GM19463 (cell line): ENCODE results near the gene ARHGEF11.

ENCODE experiments used
- ATAC-seq: cut with Tn5 transposase; IDR thresholded peaks from one replicate; pipeline ENCODE4 v1.9.1; 2021; ENCODE audit warnings: mild to moderate bottlenecking, moderate library complexity; ENCODE audit not compliant: unreplicated experiment

Gene ARHGEF11

DNA sequence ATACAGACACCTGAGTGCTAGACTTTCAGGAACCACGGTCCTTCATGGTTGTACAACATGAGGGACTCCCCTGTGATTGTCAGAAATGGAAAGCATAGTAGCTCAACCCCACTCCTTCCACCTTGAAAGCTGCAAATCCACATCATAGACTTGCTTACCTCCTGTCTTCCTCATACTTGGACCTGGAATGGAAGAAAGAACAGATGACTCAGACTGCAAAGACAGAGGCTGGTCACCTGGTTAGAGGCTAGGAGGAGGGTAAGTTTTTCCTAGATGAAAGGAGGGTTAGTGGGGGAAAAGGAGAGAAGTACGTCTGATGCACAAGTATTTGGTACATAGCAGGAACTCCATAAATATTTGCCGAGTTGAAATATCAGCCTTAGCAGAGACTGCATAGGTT, 87.9 kb downstream of the ARHGEF11 start:
- ATAC-seq = no peak

- no peak for ATAC-seq
These were observed 89.2 kb downstream of the ARHGEF11 start for GRCh38 chr1:156956333-156956732.

DNA sequence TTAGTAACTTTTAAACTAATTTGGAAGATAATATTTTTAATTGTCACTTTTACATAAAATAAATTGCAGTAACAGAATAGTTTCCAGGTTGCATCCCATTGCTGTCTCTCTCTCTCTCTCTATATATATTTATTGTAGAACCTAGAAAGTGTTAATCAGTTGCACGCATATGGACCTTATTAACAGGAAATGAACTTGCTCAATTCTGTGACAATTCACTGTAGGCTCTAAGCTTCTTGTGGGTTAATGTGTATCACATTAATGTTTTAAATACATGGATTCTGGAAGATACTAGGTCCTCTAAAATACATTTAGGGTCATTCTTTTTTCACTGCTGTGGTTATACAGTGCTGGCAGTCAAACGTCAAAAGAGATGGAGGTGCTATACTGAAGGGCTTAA, 92.0 kb downstream of the ARHGEF11 start:
- no peak for ATAC-seq

GRCh38 chr1:156951371-156951770, 94.2 kb downstream of the ARHGEF11 start:
- no peak for ATAC-seq

DNA sequence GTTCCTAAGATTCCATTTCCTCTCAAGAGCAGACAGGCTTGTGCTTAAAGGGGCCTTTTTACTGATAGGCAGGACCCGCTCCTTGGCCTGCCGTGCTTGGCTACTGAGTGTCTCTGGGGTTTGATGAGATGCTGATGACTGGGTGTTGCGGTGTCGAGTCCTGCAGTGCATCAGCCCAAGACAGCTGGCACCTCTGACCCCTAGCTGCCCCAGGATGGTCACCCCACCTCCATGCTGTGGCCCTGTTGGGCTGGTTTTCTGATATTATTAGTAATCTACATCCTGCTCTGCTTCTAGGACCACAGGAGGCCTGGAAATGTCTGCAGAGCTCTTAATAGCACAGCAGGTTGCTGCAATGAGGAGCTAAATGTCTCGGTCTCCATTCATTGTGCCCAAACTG, 96.4 kb downstream of the ARHGEF11 start:
- no peak for ATAC-seq

DNA sequence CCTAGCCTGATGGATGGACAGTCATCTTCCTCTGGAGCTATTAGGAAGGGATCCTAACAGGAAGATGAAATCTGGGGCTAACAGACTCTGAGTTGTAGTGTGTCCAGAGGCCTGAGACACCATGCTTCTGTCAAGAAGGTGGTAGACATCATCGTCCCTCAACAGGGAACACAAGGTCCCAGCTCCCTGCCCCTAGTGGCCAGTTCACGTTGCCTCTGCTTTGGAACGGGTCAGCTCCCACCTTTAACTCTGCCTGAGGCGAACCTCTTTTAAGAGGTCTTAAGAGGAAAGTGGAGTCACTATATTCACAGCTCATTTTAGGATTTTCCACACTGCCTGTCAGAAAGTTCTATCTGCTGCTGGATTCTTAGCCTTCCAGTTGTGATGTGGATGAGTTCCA, 96.8 kb downstream of the ARHGEF11 start:
- no peak for ATAC-seq

DNA sequence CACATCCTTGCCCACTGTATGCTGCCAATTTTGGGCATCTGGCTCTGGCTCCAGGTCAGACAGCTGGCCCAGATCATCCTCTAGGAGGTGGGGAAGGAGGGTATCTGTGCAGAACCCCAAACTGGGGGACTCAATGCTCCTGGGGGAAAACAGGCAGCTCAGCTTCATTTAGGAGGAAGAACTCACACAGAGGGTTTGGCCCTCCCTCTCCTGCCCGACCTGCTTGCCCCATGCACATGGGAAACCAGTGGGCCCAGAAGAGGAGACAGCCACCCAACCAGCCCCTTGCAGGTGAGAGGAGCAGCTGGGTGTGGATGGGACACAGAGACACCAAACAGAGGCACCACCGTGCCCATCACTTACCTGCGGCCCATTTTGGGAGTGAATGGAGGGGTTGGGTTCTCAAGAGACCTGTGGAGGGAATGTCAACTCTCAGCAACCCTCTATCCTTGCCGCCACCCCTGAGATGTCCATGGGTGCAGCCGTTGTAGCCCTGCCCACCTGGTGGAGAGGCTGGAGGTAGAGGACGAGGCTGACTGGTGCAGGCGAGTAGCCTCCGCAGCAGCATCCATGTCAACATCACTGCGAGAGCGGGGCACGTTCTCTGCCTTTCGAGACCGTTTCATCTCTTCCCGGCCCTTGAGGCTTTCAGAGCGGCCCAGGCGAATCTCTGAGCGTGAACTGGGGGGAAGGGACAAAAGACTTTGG, 97.6 kb downstream of the ARHGEF11 start:
- no peak for ATAC-seq

GRCh38 chr1:156947127-156947526, 98.4 kb downstream of the ARHGEF11 start:
- ATAC-seq = no peak

- no peak for ATAC-seq
These were observed 99.5 kb downstream of the ARHGEF11 start for GRCh38 chr1:156945881-156946661.

GRCh38 chr1:156944848-156945247, 100.7 kb downstream of the ARHGEF11 start:
- ATAC-seq = no peak

GRCh38 chr1:156944268-156944667, 101.3 kb downstream of the ARHGEF11 start:
- no peak for ATAC-seq

GRCh38 chr1:156943756-156944155, 101.8 kb downstream of the ARHGEF11 start:
- ATAC-seq = no peak

- no peak for ATAC-seq
These were observed 103.0 kb downstream of the ARHGEF11 start for GRCh38 chr1:156942576-156942975.

- no peak for ATAC-seq
These were observed 103.4 kb downstream of the ARHGEF11 start for GRCh38 chr1:156942176-156942575.

DNA sequence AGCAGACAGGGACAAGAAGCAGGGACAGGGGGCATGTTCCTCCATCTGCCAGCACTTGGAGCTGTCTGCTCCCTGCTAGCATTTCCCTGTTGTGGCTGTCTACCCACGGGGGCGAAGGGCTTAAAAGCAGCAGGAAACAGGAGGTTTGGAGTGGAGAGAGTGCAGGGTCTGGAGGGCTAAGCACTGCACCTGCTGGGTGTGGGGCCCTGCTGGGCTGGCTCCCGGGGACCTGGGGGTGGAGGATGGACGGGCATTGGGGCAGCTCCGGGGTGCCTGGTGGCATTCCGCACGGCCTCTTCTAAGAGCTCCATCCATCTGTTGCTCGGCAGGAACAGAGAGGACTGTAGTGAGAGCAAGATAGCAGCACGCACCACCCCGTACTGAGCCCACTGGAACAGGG, 103.9 kb downstream of the ARHGEF11 start:
- no peak for ATAC-seq

DNA sequence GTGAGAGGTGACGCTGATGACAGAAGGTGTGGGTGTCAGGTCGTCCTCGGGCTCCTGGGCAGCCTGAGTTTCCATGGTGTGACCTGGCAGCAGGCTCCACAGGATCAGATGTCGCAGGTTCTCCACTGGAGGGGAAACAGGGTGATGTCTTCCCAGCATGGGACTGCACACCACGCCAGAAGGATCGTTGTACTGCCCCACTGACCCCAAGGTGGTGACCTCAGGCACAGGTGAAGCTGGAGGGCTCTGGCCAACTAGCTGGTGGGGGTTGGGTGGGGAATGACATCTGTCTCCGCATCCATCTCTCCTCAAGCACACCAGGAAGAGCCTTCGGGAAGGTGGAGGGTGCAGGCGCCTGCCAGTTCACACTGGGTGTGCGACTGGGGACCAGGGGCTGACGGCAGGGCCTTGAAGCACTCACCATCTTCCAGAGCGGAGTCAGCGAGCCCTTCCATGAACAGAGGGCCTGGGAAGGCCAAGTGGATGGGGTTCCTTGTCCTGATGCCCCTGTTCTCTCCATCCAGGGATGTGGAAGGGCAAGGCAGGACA, 105.7 kb downstream of the ARHGEF11 start:
- no peak for ATAC-seq

DNA sequence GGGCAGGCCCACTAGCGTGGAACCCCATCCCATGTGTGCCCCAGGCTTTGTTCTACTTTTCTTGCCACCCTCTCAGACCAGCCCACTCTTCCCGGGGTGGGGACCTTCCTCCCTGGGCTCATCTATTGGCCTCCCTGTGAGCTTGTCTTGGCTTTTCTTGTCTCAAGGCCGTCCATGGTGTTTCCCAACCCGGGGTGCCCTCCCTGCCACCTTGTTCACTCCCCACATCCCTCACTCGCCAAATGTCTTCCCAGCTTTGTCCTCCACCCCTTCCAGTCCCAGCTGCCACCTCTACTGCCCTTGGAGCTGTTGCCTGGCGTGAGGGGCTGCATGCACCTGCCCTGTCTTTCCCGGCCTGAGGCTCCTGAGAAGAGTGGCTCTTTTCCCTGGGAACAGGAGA, 106.7 kb downstream of the ARHGEF11 start:
- no peak for ATAC-seq

- ATAC-seq = no peak
These were observed 107.7 kb downstream of the ARHGEF11 start for GRCh38 chr1:156937883-156938282.

- ATAC-seq = no peak
These were observed 108.8 kb downstream of the ARHGEF11 start for GRCh38 chr1:156936721-156937220.

- ATAC-seq = no peak
These were observed 109.4 kb downstream of the ARHGEF11 start for GRCh38 chr1:156936191-156936590.

GRCh38 chr1:156935505-156936128, 109.9 kb downstream of the ARHGEF11 start:
- ATAC-seq = no peak
